ENCODE results near the gene SLC35D2.
"Not testable (repeated sequence)": the region's sequence is repeated elsewhere in the genome, so short reads cannot be mapped to it uniquely, and the experiment has no call there.

DNA sequence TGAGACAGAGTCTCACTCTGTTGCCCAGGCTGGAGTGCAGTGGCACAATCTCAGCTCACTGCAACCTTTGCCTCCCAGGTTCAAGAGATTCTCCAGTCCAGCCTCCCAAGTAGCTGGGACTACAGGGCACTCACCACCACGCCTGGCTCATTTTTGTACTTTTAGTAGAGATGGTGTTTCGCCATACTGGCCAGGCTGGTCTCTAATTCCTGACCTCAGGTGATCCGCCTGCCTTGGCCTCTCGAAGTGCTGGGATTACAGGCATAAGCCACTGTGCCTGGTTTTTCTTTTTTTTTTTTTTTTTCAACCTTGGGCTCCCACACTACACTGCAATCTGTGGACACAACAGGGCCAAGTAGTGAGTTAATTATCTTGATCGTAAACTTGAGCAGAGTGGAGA is 60.8 kb downstream of the SLC35D2 start:
- TF ChIP-seq, protein P1, sequence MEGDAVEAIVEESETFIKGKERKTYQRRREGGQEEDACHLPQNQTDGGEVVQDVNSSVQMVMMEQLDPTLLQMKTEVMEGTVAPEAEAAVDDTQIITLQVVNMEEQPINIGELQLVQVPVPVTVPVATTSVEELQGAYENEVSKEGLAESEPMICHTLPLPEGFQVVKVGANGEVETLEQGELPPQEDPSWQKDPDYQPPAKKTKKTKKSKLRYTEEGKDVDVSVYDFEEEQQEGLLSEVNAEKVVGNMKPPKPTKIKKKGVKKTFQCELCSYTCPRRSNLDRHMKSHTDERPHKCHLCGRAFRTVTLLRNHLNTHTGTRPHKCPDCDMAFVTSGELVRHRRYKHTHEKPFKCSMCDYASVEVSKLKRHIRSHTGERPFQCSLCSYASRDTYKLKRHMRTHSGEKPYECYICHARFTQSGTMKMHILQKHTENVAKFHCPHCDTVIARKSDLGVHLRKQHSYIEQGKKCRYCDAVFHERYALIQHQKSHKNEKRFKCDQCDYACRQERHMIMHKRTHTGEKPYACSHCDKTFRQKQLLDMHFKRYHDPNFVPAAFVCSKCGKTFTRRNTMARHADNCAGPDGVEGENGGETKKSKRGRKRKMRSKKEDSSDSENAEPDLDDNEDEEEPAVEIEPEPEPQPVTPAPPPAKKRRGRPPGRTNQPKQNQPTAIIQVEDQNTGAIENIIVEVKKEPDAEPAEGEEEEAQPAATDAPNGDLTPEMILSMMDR (IDR thresholded peaks at IDR 0.05), result not testable (repeated sequence)
- not testable (repeated sequence) for TF ChIP-seq POLR2A (IDR thresholded peaks at IDR 0.05)

All from uterus (tissue), 2 donors.